DMS 273 (cell line): Measurements from ENCODE around the gene NUP107.

Experiments
- DNase-seq: peaks from one replicate; lab custom pipeline; 2025; ENCODE audit not compliant: unreplicated experiment; lab: John Stamatoyannopoulos, UW

Gene NUP107

DNA sequence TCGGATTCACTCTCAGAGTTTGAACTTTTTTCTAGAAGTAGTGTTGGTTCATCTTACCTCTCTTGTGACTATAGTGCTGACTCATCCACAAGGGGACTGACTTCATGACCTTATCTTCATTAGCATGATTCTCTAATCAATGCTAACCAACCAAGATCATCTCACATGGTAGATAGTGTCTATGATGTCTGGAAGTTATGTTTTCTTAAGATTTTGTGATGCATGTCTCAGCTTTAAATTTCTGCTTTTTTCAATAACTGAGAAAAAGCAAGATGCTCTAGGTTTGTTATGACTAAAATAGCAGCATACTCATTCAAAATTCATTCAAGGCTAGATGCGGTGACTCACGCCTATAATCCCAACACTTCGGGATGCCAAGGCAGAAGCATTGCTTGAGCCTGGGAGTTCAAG lies 46.9 kb downstream of the NUP107 start:
- DNase-seq = no peak

DNA sequence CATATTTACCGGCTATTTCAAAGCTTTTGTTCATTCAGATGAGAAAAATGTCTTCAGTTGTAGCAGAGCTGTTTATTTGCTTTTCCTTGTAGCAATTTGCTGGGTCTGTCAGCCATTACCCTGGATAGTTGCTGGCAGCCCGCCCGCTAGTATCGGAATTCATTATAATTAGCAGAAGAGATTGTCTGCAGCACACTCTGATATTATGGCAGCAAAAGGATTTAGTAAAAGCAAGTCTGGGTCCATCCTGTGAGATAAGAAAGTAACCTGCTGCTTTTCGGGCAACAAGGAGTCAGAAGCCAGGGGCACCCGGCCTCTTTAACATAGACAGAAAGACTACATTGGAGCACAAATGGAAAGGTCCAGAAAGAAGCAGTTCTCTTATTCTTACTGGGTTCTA lies 53.1 kb downstream of the NUP107 start:
- peak; percentile 5 for DNase-seq

DNA sequence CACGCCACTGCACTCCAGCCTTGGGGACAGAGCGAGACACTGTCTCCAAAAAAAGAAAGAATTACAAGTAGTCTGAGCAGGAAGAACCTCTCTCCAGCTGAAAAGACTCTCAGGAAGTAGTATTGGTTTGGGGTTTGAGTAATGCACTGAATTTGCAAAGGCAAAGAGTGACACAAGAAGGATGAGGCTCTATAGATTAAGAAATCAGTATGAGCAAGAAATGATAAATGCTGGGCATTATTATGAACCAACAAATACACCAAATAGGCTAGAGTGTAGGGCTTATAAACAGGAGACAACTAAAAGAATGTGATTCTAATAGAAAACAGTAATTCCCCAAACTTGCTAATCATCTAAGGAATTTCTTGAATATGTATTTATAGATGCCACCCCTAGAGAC lies 56.6 kb downstream of the NUP107 start:
- no peak for DNase-seq

- no peak for DNase-seq
Observed at GRCh38 chr12:68745376-68745903, 58.7 kb downstream of the NUP107 start.

GRCh38 chr12:68745904-68746571 lies 59.3 kb downstream of the NUP107 start, which contains the start of gene SLC35E3:
Gene SLC35E3 (plus strand): TSS chr12:68746176. CDS start chr12:68746378, 202 bp downstream.
- DNase-seq = peak; percentile 95

GRCh38 chr12:68746572-68747180 lies 59.9 kb downstream of the NUP107 start:
- peak; percentile 65 for DNase-seq

- DNase-seq = no peak
Observed at GRCh38 chr12:68749443-68749842, 62.7 kb downstream of the NUP107 start.

DNA sequence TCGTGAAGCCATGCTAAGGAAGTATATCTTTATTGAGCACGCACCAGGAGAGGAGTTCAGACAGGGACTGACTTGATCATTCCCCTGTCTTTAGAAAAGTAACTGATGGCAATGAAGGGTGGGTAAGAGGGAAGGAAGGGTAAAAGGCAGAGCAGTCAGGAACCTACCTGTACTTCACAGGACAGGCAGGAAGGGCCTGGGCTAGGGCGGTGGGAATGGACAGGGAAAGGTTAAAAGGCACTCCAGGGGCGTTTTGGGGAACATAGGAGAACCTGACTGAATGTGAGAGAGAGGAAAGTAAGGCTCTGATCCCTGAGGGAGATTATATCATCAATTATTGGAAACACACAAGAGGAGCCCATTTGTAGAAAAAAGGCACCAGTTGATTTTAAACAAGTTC lies 63.1 kb downstream of the NUP107 start:
- DNase-seq = no peak

- DNase-seq = no peak
Observed at GRCh38 chr12:68750506-68750905, 63.7 kb downstream of the NUP107 start.

GRCh38 chr12:68755536-68756243 lies 68.9 kb downstream of the NUP107 start:
- no peak for DNase-seq

GRCh38 chr12:68759852-68760251 lies 73.1 kb downstream of the NUP107 start:
- no peak for DNase-seq

DNA sequence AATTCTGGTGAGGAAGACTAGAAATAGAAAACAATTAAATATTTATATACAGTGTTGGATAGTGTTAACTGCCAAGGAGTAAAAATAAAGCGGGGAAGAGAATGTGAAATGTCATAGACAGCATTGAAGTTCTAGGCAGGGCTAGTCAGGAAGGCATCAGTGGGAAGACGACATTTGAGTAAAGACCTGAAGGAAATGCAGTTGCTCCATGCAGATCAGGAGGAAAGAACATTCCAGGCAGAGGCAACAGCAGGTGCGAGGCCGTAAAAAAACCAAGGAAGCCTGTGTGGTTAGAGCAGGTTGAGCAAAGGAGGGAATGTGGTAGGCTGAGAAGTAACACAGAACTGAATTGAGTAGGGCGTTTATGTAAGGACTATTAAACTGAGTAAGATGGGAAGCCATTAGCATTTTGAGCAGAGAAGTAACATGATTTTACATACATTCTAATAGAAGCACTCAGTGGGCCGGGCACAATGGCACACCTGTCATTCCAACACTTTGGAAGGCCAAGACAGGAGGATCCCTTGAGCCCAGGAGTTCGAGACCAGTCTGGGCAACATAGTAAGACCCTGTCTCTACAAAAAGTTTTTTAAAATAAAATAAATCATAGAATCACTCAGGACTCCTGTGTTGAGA lies 74.1 kb downstream of the NUP107 start:
- no peak for DNase-seq

GRCh38 chr12:68761442-68761812 lies 74.6 kb downstream of the NUP107 start:
- no peak for DNase-seq

- DNase-seq = no peak
Observed at GRCh38 chr12:68761901-68762630, 75.3 kb downstream of the NUP107 start.

DNA sequence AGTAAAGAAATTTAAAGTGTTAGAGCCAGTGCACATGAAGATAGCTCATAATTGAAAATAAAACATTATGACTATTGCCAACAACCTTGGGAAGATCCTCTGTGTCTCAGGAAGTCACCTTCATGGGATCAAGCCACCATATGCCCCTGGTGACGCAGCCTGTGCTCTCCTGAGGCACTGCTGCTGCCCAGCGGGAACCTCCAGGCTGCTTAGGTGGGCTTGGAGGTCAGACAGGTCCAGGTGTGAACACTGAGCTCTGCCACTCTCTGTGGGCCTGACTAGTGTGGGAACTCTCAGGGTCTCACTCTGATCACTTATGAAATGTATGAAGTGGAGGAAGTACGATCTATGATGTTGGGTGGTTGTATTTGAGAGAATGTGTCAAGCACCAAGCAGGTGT lies 75.9 kb downstream of the NUP107 start:
- DNase-seq = no peak

- no peak for DNase-seq
Observed at GRCh38 chr12:68765696-68766095, 78.9 kb downstream of the NUP107 start.

DNA sequence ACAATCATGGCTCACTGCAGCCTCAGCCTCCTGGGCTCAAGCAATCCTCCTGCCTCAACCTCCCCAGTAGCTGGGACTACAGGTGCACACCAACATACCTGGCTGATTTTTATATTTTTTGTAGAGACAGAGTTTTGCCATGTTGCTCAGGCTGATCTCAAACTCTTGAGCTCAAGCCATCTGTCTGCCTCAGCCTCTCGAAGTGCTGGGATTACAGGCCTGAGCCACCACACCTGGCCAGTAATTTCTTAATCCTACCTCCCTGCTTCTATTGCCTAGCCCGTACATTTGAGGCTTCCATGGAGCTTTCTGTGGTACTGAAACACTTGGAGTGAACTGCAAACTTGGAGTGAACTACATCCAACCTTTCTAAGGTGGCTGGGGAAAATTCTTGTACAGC lies 79.9 kb downstream of the NUP107 start:
- DNase-seq = no peak

GRCh38 chr12:68767191-68767590 lies 80.4 kb downstream of the NUP107 start:
- DNase-seq = no peak

GRCh38 chr12:68768431-68768939 lies 81.7 kb downstream of the NUP107 start:
- DNase-seq = no peak

DNA sequence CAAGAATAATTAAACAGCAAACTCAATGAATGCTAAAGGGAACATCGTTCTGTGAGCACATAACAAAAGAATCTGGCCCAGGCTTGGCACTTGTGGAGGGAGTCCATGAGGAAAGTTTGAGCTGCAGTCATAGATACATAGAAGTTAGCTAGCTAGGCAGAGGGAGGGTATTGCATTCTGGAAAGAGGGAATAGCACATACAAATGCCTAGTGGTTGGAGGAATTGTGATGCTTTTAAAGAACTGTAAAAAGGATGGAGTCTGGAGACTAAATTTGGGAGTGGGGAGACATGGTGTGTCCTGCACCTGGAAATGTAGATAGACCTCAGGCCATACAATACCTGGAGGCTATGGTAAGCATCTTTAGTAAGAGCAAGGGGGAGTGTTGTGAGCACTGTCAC lies 83.2 kb downstream of the NUP107 start:
- DNase-seq = no peak
